Skin of body (tissue), 2 donors: Measurements from ENCODE around the gene SERINC5. TPM values are rescaled to one million over a fixed set of nuclear protein-coding genes. Genes with fewer than 3 reads are reported as not detected.
A peak's percentile ranks its signal among the peaks of the same experiment; 100 is the strongest.
"Not testable (repeated sequence)": the region's sequence is repeated elsewhere in the genome, so short reads cannot be mapped to it uniquely, and the experiment has no call there.

ENCODE experiments used
- DNase-seq: peaks from one replicate; lab custom pipeline; 2025; lab: John Stamatoyannopoulos, UW
- total RNA-seq: library from RNA; depleted of rRNA; stranded (reverse); fragments of >200 nt; gene quantifications from one replicate; pipeline ENCODE4 v1.2.3, GENCODE V29; 2014

Gene SERINC5
- total RNA-seq, 1 donor from 2014 or later = 41.2 TPM

DNA sequence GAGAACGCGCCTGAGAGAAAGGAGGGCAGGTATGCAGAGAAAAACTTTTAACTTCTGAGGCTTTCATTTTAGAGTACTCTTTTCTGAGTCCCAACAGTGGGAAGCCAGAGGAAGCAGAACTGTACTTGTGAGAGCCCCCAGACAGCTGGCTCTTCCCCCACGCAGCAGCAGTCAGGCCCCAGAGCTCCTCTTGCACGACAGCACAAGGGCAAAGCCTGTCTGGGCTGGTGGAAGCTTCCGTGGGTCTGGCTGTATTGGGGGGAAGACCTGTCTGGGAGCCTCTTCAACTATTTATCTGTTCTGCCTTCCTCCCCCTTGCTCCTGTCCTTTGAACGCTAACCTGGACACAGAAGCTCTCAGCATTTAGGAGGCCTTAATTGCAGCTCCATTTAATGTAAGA lies 152.5 kb downstream of the SERINC5 start:
- DNase-seq = no peak

DNA sequence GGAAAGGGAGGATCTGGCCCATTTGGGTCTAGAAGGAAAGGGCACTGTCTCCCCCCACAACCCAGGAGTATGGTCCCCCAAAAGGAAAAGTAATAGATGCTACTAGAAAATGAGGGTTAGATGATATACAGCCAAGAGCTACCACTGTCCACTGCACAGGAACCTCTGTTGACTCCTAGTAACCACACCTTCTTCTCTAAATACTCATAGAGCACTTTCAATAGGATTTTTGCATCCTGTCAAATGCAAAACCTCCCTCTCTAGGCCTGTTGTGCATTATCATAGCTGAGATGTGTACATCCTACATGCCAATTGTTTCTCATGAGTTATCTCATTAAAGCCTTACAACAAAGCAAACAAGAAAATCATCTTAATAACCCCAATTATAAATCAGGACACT lies 153.9 kb downstream of the SERINC5 start:
- no peak for DNase-seq

DNA sequence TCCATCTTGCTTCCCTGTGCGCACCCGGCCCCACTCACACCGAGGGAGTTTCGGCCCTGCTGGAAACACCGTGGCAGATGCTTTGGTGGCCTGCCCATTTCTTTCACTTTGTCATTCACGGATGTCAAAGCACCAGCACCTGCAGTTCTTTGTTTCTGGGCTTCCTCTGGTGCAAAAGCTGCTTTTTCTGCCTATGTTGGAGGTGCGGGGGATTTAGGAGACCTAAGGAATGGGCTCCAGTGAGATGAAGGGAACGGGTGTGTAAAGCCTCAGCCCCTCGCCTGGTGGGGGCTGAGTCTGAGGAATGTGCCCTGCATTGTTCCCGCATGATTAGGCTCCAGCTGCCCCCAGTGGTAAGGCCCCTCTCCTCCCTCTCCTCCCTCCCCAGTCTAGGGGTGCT lies 158.4 kb downstream of the SERINC5 start:
- no peak for DNase-seq

DNA sequence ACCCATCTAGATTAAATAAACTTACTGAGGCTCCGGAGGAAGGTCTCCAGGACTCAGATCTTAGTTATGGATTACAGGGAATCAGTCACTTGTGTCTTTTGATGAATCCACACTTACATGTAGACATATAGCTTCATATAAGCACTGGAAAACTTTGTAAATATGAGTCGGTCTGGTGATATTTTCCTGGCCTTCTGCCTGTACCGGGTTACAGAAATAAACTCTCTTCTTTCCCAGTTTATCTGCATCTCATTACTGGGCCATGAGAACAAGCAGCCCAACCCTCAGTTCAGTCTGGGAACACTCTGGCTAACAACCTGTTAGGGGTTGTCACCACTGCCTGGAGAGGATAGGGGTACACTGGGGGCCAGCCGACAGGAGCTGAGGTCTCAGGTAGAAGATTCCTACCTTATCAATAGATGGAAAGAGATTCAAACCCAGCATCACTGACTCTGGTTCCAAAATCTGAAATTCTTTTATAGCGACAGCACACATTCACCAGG lies 161.6 kb downstream of the SERINC5 start:
- DNase-seq = no peak

DNA sequence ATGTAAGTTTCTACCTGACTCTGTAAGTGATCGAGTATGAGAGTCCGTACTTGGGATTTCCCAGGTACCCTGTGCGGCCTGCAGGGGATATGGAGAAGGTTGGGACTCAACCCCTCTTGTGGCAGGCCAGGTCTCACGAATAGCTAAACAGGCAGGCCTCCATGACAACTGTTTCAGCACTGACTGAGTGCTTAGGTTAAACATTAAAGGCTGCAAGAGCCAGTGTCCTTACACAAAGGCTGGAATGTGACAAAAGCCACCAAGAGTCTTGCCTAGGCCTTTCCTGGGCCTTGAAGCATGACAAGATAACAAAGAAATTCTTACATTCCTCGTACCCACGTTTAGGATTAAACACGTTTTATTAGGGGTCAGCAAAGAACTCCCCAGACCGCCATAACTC lies 162.1 kb downstream of the SERINC5 start:
- DNase-seq = no peak

DNA sequence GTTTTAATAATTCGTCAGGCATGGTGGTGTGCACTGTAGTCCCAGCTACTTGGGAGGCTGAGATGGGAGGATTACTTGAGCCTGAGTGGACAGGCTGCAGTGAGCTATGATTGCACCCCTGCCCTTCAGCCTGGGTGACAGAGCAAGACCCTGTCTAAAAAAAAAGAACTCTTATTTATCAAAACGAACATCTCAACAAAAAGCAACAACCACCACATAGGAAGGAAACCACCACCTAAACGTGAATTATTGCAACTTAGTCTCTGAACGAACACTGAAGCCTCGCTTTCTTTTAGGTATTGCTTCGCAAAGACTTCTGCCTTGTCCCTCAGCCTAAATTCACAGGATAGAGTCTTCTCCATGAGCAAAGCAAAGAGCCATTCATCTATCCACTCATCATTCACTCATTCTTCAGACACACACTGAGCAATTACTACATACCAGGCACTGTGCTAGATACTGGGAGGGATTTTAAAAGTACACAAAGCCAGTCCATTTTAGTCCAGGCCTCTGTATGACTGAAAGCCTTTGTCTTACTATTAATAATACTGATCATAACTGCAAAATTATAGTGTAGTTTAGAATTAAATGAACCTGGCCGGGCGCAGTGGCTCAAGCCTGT lies 163.3 kb downstream of the SERINC5 start:
- DNase-seq = no peak

DNA sequence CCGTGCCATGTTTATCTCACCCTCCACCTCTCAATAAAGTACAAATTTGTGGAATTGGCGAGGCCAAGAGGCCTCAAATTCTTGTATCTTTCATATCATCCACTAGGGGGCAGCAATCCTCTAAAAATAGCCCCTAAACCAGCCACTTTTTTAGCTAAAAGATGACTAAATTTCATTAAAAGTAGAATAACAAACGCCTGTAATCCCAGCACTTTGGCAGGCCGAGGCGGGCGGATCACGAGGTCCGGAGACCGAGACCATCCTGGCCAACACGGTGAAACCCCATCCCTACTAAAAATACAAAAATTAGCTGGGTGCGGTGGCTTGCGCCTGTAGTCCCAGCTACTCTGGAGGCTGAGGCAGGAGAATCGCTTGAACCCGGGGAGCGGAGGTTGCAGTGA lies 164.1 kb downstream of the SERINC5 start:
- DNase-seq = not testable (repeated sequence)

DNA sequence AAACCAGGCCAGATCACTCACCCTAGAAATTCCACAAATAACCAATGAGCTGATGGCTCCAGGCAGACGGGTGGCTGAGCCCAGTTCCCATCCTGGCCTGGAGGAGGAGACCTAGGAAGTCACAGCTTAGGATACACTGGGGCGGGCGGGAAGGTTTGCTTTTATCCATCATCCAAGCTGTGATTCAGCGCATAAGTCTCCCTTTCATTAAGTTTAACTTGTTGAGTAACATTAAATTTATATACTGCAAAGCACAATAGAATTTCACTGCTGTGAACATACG lies 165.0 kb downstream of the SERINC5 start:
- DNase-seq = no peak

DNA sequence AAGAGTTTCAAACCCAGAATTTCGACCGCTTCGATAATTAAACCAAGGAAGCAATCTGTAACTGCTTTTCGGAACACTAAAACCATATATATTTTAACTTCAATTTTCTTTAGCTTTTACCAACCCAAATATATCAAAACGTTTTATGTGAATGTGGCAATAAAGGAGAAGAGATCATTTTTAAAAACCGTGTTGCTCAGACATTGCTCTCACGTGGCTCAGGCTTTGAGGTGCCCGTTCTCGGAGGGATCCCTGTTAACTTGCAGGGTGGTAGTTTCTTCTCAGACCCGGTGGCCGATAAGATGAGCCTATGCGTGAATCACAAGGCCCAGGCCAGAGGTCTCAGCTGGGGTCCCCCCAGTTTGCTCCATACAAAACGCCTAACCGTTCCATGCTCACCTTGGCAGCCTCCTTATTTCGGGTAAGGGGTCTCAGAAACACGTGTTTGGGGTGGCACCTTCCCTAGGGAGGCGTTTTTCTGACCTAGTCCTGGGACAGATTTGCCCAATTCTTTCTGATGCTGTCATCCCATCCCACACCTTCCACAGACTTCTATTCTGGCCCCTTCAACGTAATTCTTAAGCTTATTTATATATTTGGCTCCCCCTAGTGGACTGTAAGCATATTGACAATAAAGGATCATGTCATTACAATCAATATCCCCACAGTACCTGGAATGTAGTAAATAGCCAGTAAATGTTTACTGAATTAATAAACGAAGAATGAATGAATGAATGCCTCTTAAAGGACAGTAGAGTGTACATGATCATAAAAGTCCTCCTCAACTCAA lies 172.6 kb downstream of the SERINC5 start:
- peak; percentile 55 for DNase-seq

DNA sequence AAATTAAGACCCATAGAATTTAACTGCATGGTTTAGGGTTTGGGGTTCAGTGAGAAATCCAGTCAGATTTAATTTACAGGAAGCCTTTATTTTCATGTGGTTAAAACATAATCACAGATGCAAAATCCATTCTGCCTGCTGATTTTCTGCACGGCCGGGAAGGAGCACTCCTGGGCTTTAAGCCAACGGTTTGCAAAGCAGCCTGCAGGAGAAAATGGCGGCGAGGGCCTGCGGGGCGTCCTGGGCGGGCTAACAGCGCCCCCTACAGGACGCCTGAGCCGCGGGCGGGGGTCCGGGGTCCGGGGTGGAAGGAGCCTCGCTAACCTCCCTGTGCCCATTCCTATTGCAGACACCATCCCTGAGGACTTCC lies 173.1 kb downstream of the SERINC5 start:
- DNase-seq = peak; percentile 77

DNA sequence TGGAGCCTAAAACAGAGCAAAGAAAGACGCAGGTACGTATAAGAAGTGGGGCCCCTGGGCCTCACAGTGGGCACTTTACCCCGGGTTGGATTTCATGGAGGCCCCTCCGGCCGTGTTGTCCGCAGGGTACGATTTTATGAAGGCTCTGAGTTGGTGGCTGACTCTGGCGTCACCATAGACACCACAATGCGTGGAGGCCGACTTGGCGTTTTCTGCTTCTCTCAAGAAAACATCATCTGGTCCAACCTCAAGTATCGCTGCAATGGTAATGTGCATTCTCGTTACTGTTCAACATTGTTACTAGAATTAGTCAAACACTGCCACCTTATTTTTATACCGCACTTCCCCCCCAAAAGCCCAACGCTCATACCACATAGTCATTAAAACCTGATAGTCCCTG lies 173.6 kb downstream of the SERINC5 start:
- no peak for DNase-seq

DNA sequence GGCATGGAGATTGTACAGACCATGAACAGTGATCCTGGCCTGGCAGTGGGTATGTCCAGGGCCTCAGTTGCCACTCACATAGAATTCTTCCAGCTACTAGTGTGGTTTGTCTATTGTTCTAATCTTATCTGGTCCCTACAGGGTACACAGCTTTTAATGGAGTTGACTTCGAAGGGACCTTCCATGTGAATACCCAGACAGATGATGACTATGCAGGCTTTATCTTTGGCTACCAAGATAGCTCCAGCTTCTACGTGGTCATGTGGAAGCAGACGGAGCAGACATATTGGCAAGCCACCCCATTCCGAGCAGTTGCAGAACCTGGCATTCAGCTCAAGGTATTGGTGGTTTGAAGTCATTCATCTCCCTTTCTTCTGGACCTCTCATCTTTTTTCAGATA lies 176.9 kb downstream of the SERINC5 start:
- DNase-seq = no peak

DNA sequence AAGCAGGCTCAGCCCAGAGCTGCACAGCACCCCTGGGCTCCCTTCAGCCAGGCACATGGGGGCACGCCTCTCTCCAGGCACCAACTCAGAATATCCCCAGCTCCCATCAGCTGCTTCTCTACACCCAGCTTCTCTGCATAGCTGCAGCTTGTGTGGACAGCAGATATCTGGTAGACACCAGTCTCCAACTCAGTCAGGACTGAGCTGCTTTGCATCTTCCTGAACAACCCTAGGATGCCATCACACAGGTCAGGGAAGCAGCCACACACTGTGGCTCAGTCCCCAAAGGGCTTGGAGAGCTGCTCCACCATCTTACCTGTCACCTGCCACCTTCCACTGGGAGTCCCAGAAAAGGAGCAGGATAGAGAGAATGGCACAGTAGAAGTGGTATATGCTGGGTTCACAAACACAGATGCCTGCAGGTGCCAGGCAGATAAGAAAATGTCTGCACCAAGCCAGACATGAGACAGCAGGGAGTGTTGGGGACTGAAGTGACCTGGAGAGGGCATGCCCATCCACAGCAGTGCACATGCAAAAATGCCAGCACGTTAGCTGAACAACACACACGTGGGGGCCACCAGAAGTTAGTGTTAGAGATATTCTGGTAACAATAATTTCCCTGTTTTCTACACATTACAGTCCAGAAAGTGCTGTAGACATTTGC lies 178.7 kb downstream of the SERINC5 start:
- no peak for DNase-seq

DNA sequence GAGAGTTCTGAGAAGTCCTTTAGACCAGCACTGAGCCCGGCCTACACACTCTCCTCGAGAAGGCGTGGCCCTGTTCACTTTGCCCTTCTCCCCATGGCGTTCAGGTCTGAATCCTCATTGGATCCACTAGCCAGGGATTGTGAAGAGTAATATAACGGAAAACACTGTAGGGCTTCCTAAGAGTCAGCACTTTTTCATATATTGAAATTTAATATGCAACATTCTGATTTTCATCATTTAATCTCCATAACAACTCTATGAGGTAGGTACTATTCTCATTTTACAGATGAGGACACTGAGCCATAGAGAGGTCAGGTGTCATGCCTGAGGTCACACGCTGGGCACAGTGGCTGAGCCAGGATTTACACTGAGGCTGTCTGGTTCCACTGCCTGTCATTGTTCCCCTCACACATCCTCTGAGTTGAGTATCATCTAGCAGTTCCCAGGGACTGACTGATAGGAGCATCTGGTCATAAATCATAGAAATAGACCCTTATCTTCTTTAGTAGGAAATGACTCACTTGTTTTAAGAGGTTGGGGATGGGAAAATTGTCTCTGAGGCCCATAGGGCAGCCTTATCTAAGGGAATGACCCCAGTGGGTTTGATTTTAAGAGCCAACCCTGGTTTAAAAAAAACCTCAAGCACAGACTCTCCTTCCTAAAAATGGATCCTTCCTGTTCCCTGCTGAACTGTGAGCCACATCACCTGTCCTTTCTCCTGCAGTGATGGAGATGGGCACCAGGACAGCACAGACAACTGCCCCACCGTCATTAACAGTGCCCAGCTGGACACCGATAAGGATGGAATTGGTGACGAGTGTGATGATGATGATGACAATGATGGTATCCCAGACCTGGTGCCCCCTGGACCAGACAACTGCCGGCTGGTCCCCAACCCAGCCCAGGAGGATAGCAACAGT lies 179.5 kb downstream of the SERINC5 start:
- DNase-seq = no peak

DNA sequence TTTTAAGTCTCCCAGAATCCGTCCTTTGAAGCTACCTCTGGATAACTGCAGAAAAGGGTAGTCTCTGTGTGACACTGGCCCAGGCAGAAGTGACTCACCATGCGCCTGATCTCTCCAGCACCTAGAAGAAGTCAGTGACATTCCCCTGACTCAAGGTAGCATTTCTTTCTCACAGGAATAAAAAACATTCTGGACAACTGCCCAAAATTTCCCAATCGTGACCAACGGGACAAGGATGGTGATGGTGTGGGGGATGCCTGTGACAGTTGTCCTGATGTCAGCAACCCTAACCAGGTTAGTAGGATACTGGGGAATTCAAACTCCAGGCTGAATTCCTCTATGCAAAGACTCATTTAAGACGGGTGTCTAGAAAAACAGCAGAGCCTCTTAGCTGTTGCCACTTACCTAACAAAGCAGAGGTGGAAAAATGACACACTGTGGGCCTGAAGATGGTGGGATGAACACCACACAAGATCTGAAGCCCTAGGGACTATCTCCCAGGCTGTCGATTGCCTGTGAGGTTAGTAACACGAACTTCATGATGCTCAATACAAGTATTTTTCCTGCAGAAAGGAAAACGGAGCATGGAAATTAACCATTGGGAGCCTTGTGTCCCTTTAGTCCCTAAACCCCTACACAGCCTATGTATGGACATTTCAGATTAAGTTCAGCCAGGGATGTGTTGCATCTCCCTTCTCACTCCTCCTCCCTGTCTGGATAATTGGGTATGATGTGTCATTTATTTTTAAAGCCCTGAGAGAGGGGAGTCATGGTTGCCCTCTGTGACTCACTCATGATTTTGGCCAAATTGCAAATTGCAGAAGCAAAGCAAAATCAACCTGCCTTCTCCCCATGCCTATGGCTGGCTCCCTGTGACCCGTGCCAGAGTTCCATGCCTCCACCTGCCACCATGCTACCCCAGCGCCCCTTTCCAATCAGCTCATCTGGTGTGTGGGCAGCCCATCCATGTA lies 183.5 kb downstream of the SERINC5 start:
- DNase-seq = no peak

DNA sequence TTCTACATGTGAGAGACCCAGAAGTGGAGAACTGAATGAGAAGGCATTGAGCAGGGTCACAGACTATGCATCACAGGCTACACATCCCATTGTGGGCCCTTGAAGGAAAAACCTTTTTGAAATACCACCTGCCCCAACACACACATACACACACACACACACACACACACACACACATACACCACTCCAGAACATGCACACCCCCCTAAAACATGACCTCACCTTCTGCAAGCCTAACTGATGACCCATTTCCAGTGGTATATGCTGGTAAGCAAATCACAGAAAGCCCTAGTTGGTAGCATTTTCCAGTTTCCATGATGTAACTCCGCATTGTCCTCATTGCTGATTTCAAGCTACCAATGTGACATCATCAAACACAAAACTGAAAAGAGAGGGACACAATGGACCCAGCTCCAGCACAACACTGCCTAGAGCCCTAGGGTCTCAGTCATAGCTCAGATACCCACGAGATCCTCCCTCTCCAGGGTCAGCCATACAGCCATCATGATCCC lies 184.3 kb downstream of the SERINC5 start:
- DNase-seq = no peak

DNA sequence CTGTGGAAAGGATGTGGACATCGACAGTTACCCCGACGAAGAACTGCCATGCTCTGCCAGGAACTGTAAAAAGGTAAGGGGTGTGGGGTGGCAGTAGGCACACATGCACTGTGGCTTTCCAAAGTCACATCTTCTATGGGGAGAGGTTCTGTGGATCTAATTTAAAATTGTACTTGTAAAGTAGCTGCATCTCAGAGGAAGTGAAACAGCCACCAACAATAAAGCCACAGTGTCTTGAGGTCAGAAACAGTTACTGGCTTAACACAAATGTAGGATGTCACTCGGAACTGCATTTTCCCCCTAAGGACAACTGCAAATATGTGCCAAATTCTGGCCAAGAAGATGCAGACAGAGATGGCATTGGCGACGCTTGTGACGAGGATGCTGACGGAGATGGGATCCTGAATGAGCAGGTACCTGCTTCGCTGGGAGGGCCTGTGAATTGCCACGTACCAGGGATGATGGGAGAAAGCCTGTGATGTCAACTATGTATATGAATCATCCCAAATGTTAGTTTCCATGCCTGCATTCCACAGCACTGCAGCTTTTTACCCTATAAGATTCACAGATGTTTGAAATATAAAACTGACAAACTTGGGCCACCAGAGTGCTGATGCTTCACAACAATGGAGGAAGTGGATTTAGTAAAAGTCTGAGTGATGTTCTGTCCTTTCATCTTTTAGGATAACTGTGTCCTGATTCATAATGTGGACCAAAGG lies 185.4 kb downstream of the SERINC5 start:
- peak; percentile 44 for DNase-seq

DNA sequence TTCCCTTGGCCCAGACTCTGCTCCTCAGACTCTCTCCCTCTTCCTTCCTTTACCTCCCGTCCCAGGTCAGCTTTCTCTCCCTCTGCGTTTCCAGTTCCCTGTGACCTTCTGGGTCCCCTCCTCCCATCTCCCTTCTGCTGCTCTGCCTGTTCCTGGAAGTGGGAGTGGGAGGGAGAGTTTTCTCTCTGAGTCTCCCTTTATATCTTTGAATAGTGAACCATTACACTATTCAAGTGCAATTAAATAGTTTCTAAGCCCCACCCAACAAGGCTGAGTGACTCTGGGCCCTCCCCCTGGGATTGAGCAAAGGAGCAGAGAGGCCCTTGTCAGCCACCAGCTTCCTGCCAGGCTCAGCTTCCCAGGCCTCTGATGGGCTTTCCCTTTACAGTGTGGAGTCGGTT lies 185.9 kb downstream of the SERINC5 start:
- DNase-seq = no peak

DNA sequence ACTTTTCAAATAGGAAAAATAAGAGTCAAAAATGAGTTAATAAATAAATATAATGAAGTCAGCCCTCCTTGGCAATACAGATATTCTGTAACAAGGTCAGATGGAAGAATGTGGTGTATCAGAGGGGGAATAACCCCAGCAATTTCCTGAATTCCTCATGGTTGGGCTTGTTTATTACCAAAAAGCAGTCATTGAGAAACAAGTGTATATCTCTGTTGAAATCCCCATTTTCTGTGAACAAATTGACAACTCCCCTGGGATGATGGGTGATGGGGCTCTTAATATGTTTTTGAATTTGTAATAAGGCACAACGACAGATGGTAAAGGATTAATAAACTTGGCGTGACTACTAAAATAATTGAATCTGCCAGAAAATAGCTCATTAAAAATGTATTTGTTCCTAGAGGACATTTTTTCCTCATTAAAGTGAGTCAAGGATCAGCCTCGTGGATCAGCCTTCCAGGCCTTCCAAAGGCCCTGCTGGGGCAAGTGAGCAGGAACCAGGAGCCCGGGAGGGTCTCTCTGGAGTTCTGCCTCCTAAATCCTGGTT lies 186.5 kb downstream of the SERINC5 start:
- peak; percentile 52 for DNase-seq
